ENCODE data around the gene RNF114.
"Not testable (repeated sequence)": the region's sequence is repeated elsewhere in the genome, so short reads cannot be mapped to it uniquely, and the experiment has no call there.

RNF114 gene

GRCh38 chr20:49987015-49987867, 51.0 kb downstream of the RNF114 start:
- DNase-seq: no peak

- no peak for DNase-seq
Observed at GRCh38 chr20:49987868-49988690, 51.9 kb downstream of the RNF114 start.

GRCh38 chr20:49989234-49990065, 53.3 kb downstream of the RNF114 start:
- no peak for DNase-seq

GRCh38 chr20:49990271-49990720, 54.1 kb downstream of the RNF114 start:
- no peak for DNase-seq

- no peak for DNase-seq
Observed at GRCh38 chr20:49993301-49993751, 57.1 kb downstream of the RNF114 start.

GRCh38 chr20:49995586-49995985, 59.4 kb downstream of the RNF114 start:
- DNase-seq: no peak

GRCh38 chr20:49998478-49999188, 62.4 kb downstream of the RNF114 start:
- DNase-seq: not testable (repeated sequence)

GRCh38 chr20:49999329-49999728, 63.1 kb downstream of the RNF114 start:
- DNase-seq: peak in 1 of 2 donors; percentile 18

- DNase-seq: not testable (repeated sequence)
Observed at GRCh38 chr20:50000548-50001222, 64.5 kb downstream of the RNF114 start.

GRCh38 chr20:50001784-50002311, 65.7 kb downstream of the RNF114 start:
- DNase-seq: no peak

- DNase-seq: no peak
Observed at GRCh38 chr20:50003253-50003656, 67.1 kb downstream of the RNF114 start.

Measured in stimulated activated CD4-positive, alpha-beta T cell treated with anti-CD3 and anti-CD28 coated beads, Interleukin-2, amount 100 ng/mL, for 48 hours (primary cell).